IPS-NIHi7 (cell line): ENCODE results near the gene LMO7.
"Not testable (repeated sequence)": the region's sequence is repeated elsewhere in the genome, so short reads cannot be mapped to it uniquely, and the experiment has no call there.

Source experiments
- DNase-seq: peaks from one replicate; pipeline ENCODE4 v3.0.0; 2012; ENCODE audit warnings: mixed read lengths; ENCODE audit errors: extremely low spot score

LMO7 gene

DNA sequence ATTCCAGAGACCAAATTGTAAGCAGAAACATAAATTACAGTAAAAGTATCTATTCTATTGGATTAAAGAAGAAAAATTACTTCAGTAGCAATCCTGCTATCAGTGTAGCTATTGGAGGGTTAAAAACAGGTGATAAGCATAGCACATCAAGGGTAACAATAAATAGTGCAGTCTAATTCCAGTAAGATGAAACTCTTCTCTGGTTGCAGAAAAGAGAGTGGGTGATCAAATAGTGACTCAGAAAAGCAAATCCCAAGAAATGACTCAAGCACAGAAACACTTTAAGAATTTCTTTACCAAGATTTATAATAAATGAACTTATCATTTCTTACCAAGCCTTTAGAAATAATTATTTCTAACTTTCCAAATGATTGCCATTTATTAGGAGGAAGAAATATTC lies 135.7 kb downstream of the LMO7 start:
- no peak for DNase-seq

- DNase-seq: no peak
Observed at GRCh38 chr13:75774176-75774575, 138.0 kb downstream of the LMO7 start.

GRCh38 chr13:75776550-75776949 lies 140.4 kb downstream of the LMO7 start:
- no peak for DNase-seq

- DNase-seq: no peak
Observed at GRCh38 chr13:75779393-75779792, 143.3 kb downstream of the LMO7 start.

DNA sequence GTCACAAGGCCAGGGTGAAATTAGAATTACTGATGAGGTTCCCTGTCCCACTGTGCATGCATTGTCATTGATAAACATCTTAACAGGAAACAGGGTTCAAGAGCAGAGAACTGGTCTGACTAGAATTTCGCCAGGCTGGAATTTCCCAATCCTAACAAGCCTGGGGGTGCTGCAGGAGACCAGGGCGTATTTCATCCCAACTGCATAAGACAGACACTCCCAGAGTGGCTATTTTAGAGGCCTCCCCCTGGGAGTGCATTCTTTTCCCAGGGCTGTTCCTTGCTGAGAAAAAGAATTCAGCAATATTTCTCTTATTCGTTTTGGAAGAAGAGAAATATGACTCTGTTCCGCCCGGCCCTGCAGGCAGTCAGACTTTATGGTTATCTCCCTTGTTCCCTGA lies 144.0 kb downstream of the LMO7 start:
- DNase-seq: not testable (repeated sequence)

DNA sequence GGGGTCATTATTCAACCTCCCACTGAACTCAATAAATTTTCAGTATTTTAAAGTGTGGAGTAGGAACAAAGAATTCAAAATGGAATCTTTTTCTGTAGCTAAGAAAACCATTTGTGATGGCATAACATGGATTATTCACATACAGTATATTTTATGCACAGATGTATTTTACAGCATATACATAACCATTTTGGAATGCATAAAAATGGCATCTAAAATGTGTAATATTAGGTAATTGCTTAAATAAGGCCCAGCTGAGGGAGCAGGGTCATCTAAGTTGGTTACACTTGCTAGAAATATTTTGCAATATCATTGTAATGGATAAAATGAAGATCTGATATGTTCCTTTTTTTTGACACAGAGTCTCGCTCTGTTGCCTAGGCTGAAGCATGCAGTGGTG lies 146.9 kb downstream of the LMO7 start:
- DNase-seq: no peak

DNA sequence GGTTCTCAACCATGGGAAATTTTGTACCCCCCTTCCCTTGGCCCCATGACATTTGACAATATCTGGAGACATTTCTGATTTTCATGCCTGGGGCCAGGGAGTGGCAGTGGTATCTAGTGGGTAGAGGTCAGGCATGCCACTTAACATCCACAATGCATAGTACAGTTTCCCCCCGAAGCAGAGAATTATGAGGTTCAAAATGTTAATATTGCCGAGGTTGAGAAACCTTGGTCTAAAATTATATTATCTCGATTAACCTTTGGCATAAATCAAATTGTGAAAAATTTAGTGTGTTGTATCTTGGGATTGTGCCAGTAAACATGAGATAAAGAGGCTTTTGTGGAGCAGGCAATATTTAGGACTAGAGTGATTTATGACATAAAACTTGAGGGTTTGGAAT lies 147.9 kb downstream of the LMO7 start:
- DNase-seq: no peak

DNA sequence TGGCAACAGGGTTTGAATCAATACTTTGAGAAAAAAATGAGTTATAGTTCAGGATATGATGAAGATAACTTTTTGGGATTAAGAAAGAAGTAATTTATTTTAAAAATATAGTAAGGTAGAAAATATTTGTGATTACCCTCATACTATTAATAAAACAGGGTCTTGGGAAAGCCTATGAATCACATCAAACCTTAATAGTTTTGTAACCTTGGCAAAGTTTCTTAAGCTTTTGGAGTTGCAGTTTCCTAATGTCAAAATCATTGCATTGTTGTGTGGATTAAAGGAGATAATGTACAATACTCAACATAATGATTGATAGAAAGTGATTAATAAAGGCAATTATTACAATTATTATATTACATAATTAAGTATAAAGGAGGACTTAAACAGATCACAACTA lies 149.0 kb downstream of the LMO7 start:
- no peak for DNase-seq

DNA sequence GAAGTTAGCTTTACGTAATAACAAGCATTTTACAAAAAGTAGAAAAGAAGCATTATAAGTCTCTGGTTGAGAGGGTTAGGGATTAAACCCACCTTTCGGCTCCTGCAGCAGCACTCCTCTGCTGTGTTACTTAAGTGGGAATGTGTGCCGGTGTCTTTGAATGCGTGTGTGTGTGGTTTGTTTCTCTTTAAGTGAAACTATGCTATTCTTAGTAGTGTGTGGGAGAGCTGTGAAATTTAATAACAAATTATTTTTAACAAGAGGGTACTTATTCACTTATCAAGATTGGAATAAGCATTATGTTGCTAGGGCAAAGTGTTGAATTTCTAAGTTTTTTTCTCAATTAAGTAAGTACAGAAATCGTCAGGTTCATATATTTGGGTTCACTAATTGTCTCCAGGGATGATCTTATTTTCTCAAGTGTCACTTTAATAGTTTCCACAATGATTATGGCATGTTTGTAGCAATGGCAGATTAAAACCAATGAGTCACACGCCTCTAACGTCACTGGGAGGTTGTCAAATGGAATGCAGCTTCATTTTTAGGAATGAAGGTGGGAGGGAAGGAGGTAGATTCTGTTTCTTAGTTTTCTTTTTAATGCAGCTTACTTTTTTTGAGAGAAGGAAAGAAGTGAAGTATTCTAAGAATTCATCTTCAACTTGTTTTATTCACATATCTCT lies 151.3 kb downstream of the LMO7 start:
- DNase-seq: no peak

- DNase-seq: no peak
Observed at GRCh38 chr13:75788481-75788981, 152.4 kb downstream of the LMO7 start.

DNA sequence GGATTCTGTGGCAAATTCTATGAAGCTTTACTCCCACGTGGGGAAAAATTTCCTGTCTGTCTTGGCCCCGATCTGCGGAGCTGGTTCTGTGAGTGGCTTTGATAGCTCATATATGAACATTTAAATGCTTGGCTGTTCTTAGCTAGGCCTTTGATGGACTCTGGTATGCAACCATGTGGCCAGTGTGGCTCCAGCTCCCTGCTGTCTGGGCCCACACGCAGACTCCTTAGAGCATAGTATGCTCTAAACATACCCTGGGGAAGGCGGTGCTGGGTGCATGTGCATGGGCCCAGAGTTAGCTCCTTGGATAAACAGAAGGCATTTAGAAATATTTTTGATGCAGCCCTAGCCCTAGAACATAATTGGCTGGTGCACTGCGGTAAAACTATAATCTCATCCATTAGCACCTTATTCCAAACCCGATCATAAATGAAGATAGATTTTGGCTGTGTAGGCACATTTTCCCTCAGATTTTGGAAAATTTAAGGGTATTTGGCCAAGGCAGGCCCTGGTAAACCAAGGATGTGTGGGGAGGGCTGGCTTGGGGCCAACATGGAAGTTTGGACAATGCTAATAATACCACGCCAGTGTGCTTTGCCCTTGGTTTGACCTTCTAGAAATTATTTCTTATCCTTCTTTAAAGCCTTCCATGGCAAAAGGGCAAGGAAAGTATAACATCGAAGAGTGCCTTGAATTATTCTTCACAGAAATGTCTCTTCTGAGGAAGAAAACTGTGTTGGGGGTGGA lies 153.5 kb downstream of the LMO7 start:
- no peak for DNase-seq

DNA sequence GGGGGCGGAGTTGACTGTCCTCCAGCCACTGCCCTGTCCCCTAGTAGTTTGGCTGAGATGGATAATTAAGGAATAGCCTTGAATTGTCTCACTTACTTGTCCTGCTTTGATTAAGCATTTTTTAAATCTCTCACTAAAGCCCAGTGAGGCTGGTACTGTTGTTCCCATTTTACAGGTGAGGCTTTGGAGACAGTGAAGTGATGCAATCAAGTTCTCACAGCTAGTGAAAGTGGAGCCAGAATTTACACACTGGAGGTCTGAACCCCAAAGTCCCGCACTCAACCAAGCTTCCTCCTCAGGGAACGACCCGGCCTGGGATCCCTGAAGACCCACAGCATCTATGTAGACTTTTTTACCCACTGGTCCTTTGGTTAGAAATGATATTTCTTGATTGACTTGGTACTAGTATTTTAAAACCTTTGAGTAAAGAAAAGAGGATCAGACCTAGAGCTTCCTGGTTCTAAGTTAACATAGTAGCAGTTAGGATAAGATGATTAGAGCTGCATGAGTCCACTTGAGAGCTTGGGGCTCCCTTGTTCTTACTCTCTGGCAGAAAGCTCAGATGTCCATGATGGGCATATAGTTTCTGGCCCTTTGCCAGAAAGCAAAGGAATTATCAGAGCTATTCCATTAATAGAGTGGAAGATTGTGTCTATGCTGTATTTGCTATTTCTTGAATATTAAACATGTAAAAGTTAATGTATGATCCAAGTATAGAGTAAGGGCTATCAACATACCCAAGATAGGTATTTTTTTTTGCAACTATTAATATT lies 154.3 kb downstream of the LMO7 start:
- DNase-seq: no peak

- peak; percentile 16 for DNase-seq
Observed at GRCh38 chr13:75792526-75793187, 156.5 kb downstream of the LMO7 start.

DNA sequence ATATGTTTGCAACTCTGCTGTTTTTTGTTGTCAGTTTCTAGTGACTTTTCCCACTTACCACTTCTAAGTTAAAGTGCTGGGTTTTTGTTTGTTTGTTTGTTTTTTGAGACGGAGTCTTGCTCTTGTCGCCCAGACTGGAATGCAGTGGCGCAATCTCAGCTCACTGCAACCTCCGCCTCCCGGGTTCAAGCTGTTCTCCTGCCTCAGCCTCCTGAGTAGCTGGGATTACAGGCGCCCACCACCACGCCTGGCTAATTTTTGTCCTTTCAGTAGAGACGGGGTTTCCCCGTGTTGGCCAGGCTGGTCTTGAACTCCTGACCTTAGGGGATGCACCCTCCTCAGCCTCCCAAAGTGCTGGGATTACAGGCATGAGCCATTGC lies 157.0 kb downstream of the LMO7 start:
- not testable (repeated sequence) for DNase-seq

DNA sequence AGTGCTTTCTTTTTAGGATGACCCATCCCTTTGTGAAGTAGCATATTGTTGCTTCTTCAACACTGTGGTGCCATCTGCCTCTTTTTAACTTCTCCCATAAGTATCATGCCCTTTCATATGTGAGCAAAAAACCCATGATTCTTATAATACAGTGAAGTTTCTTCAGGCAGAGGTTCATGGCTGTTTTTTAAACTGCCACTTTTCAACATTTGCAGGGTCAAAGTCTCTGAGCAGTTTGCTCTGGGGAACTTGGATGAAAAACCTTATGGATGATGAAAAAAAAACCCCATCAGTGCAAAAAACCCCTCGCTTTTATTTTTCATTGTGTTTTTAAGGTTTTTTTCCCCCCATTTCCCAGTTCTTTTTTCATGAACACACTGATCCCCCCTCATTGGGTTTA lies 158.5 kb downstream of the LMO7 start:
- no peak for DNase-seq

GRCh38 chr13:75795274-75795673 lies 159.1 kb downstream of the LMO7 start:
- no peak for DNase-seq

DNA sequence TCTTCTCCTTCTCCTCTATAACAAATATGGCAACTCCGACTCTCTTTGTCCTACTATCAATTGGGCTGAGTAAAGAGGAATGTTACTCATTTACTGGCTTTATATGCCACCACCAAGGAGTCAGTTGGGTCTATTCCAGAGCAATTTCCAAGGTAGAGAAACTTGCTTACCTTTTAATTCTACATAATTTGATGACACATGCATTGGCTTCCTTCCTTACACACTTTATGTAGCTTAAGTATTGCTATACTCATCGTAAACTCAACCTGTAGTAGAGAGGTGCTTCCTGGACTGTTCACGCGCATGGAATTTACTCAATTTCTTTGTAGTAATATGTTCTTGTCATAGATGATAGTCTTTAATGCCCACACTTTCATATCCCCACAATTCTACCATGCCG lies 160.7 kb downstream of the LMO7 start:
- DNase-seq: no peak

DNA sequence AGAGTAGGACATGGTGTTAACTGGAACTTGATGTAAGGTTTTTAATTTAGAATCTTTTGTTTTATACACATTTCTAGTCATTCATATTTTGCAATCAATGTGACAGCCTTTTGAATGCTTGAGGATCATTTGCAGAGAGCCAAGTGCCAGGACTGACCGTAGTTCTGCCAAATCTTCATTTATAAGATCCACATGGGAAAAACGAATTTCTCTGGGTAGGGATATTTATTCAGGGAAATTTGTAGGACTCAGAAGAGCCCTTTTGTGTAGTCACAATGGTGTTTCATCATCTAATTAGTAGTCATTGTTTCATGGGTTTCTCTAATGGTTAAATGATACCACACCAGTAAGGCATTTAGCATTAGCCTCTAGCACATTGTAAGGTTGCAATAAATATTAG lies 161.1 kb downstream of the LMO7 start:
- no peak for DNase-seq

GRCh38 chr13:75797719-75798118 lies 161.6 kb downstream of the LMO7 start:
- no peak for DNase-seq

- no peak for DNase-seq
Observed at GRCh38 chr13:75798353-75799255, 162.5 kb downstream of the LMO7 start.

- DNase-seq: no peak
Observed at GRCh38 chr13:75800545-75800944, 164.4 kb downstream of the LMO7 start.
